HEK293T (cell line): ENCODE measurements around the gene GABRA5.

ENCODE experiments used
- CTCF ChIA-PET: fragments of 350-600 bp; formaldehyde crosslinking; extraction: SDS; loops from one replicate; lab custom pipeline; 2021; ENCODE audit warnings: antibody characterized with exemption, inconsistent platforms; lab: Yijun Ruan, JAX
- POLR2A ChIA-PET: fragments of 350-600 bp; formaldehyde crosslinking; extraction: SDS; loops from one replicate; lab custom pipeline; 2020; ENCODE audit warnings: antibody characterized with exemption, inconsistent platforms; lab: Yijun Ruan, JAX
- DNase-seq: peaks from one replicate; pipeline ENCODE4 v3.0.0; 2012; ENCODE audit warnings: mixed read lengths; ENCODE audit errors: extremely low spot score
- ARNT ChIP-seq: fragments of 450-650 bp; IDR thresholded peaks from 2 replicates; pipeline ENCODE4 v1.6.1; 2017; ENCODE audit warnings: mild to moderate bottlenecking
- BHLHE40 ChIP-seq: fragments of 450-650 bp; IDR thresholded peaks from 2 replicates; pipeline ENCODE4 v1.6.1; 2016; ENCODE audit warnings: mild to moderate bottlenecking, moderate library complexity, borderline replicate concordance
- CTBP1 ChIP-seq: fragments of 450-650 bp; IDR thresholded peaks from 2 replicates; pipeline ENCODE4 v1.6.1; 2016; ENCODE audit warnings: borderline replicate concordance
- ELF4 ChIP-seq: fragments of 450-650 bp; IDR thresholded peaks from 2 replicates; pipeline ENCODE4 v1.6.1; 2017; ENCODE audit warnings: antibody characterized with exemption
- FOXA1 ChIP-seq: fragments of 450-650 bp; IDR thresholded peaks from 2 replicates; pipeline ENCODE4 v1.6.1; 2016; ENCODE audit warnings: mild to moderate bottlenecking
- FOXK2 ChIP-seq: fragments of 450-650 bp; IDR thresholded peaks from 2 replicates; pipeline ENCODE4 v1.6.1; 2016; ENCODE audit warnings: mild to moderate bottlenecking
- FOXM1 ChIP-seq: fragments of 450-650 bp; IDR thresholded peaks from 2 replicates; pipeline ENCODE4 v1.6.1; 2017; ENCODE audit warnings: mild to moderate bottlenecking, borderline replicate concordance
- HDGF ChIP-seq: fragments of 450-650 bp; IDR thresholded peaks from 2 replicates; pipeline ENCODE4 v1.6.1; 2017; ENCODE audit warnings: antibody characterized with exemption, borderline replicate concordance
- L3MBTL2 ChIP-seq: fragments of 450-650 bp; conservative IDR thresholded peaks from 2 replicates; pipeline ENCODE4 v1.6.1; 2016; ENCODE audit warnings: mild to moderate bottlenecking
- LEF1 ChIP-seq: fragments of 450-650 bp; IDR thresholded peaks from 2 replicates; pipeline ENCODE4 v1.6.1; 2017; ENCODE audit warnings: mild to moderate bottlenecking, borderline replicate concordance
- NFRKB ChIP-seq: fragments of 450-650 bp; IDR thresholded peaks from 2 replicates; pipeline ENCODE4 v1.6.1; 2016; ENCODE audit warnings: mild to moderate bottlenecking, moderate library complexity
- SP1 ChIP-seq: fragments of 450-650 bp; IDR thresholded peaks from 2 replicates; pipeline ENCODE4 v1.6.1; 2017
- SUZ12 ChIP-seq: fragments of 450-650 bp; IDR thresholded peaks from 2 replicates; pipeline ENCODE4 v1.6.1; 2016; ENCODE audit warnings: mild to moderate bottlenecking
- TARDBP ChIP-seq: fragments of 450-650 bp; IDR thresholded peaks from 2 replicates; pipeline ENCODE4 v1.6.1; 2016
- ZNF384 ChIP-seq: fragments of 450-650 bp; IDR thresholded peaks from 2 replicates; pipeline ENCODE4 v1.6.1; 2016
- TF ChIP-seq, protein P1 (sequence below): fragments of 450-650 bp; IDR thresholded peaks from 2 replicates; pipeline ENCODE4 v1.6.1; 2016

The GABRA5 gene

GRCh38 chr15:26888761-26889160 is 21.9 kb downstream of the GABRA5 start:
- DNase-seq = no peak
- TF ChIP-seq CTBP1 (no peak), HDGF (no peak), NFRKB (no peak), FOXA1 (no peak), BHLHE40 (no peak)
- CTCF ChIA-PET = interaction anchor here (0.7 kb wide), 1 partner anchor 386 kb away, joined by 3 read pairs; no protein-coding TSS in a partner anchor
- POLR2A ChIA-PET = no interaction called here

- DNase-seq = no peak
- TF ChIP-seq FOXM1 = no peak
- no peak for TF ChIP-seq FOXA1
- ChIA-PET POLR2A (no interaction called here), CTCF (interaction anchor here (0.7 to 1.2 kb wide), 2 partner anchors 9 to 387 kb away, joined by 3 read pairs; no protein-coding TSS in a partner anchor)
These were observed 22.5 kb downstream of the GABRA5 start for GRCh38 chr15:26889298-26889898.

DNA sequence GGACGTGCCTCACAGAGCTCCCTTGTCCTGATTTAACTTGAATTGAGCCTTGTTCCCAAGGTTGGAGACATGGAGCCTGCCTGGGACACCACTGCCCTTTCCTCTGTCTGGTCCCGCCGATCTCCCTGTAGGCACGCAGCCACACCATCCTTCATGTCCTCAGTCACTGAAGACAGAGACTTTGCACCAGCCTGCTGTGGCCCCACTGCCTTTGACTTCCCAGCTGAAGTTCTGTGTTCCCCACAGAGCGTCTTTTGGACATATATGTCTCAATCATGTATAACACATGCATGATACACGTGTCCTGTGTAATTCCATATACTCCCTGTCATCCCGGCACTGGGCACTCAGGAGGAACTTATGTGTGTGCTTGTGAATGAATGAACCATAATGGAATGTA is 23.6 kb downstream of the GABRA5 start:
- POLR2A ChIA-PET = no interaction called here
- no peak for DNase-seq
- no peak for TF ChIP-seq FOXM1
- TF ChIP-seq, protein P1, sequence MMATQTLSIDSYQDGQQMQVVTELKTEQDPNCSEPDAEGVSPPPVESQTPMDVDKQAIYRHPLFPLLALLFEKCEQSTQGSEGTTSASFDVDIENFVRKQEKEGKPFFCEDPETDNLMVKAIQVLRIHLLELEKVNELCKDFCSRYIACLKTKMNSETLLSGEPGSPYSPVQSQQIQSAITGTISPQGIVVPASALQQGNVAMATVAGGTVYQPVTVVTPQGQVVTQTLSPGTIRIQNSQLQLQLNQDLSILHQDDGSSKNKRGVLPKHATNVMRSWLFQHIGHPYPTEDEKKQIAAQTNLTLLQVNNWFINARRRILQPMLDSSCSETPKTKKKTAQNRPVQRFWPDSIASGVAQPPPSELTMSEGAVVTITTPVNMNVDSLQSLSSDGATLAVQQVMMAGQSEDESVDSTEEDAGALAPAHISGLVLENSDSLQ = no peak
- no peak for TF ChIP-seq CTBP1
- no peak for TF ChIP-seq FOXA1
- no peak for TF ChIP-seq ZNF384
- no peak for TF ChIP-seq SUZ12
- no peak for TF ChIP-seq TARDBP
- no peak for TF ChIP-seq FOXK2
- no peak for TF ChIP-seq NFRKB
- TF ChIP-seq ELF4 = no peak
- TF ChIP-seq L3MBTL2 = no peak
- TF ChIP-seq ARNT = no peak
- no peak for TF ChIP-seq BHLHE40
- TF ChIP-seq LEF1 = no peak
- no peak for TF ChIP-seq SP1
- no peak for TF ChIP-seq HDGF
- CTCF ChIA-PET = interaction anchor here (0.8 to 1.5 kb wide), 6 partner anchors 10 to 469 kb away, joined by 3 to 9 read pairs (median 4); no protein-coding TSS in a partner anchor

GRCh38 chr15:26890988-26891387 is 24.1 kb downstream of the GABRA5 start:
- ChIA-PET POLR2A (no interaction called here), CTCF (interaction anchor here (0.6 to 1.5 kb wide), 8 partner anchors 17 to 947 kb away, joined by 3 to 9 read pairs (median 4); no protein-coding TSS in a partner anchor)
- TF ChIP-seq ZNF384 = no peak
- TF ChIP-seq, protein P1 = no peak
- TF ChIP-seq FOXK2 = no peak
- TF ChIP-seq ARNT = no peak
- no peak for TF ChIP-seq FOXA1
- TF ChIP-seq SP1 = no peak
- no peak for TF ChIP-seq SUZ12
- no peak for TF ChIP-seq FOXM1
- no peak for TF ChIP-seq BHLHE40
- TF ChIP-seq L3MBTL2 = no peak
- TF ChIP-seq NFRKB = no peak
- TF ChIP-seq TARDBP = no peak
- no peak for TF ChIP-seq ELF4
- no peak for TF ChIP-seq CTBP1
- no peak for DNase-seq

DNA sequence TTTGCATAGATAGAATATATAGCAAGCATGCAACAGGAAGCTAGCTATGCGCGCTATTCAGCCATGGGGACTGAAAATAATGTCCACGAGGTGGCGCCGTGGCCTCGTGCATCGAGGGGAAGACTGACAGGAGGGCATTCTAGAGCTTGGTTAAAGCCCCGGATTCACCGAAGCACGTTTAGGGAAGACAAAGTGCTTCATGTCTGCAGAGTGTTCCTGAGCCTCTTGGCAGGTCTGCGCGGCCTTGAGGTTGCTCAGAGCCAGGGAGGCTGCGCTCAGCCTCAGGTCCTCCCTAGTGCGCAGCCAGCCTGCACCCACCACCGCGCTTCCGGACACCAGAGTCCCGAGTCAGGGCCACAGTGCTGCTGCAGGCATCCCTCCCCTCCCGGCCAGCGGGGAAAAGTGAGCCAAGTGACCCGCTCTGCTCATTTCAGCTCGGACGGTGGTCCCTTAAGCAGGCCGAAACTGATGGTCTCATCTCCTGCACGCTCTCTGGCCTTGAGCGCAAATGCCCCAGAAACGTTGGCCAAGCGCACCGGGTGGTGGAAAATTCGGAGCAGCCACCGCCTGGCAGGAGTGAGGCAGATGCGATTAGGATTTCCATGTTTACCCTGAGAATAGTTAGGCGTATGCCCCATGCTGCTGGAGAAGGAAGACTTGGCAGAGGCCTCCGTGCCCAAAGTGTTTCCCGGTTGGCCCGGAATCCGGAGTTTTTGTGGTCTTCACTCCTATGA is 24.8 kb downstream of the GABRA5 start:
- ChIA-PET CTCF (interaction anchor here (0.6 to 1.5 kb wide), 9 partner anchors 18 to 946 kb away, joined by 3 to 9 read pairs (median 4); no protein-coding TSS in a partner anchor), POLR2A (no interaction called here)
- TF ChIP-seq, protein P1 = peak; percentile 65; the same call in 1 of the 2 replicates
- no peak for TF ChIP-seq HDGF
- DNase-seq = peak; percentile 35

DNA sequence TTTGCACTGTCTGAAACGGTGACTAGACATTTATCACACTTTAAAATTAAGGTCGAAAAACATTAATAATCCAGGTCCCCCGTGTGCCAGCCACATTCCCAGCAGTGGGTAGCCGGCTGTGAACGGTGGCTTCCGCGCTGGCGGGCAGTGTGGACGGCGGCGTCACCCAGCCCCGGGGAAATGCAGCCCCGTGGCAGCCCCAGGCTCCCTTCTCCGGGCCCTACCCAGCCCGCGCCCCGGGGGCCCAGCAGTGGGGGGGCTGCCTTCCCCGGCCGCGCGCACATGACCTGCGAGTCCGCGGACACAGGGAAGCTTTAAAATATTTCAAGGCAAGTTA is 25.3 kb downstream of the GABRA5 start:
- no peak for DNase-seq
- ChIA-PET POLR2A (no interaction called here), CTCF (no interaction called here)
- TF ChIP-seq ARNT (no peak), L3MBTL2 (no peak)

DNA sequence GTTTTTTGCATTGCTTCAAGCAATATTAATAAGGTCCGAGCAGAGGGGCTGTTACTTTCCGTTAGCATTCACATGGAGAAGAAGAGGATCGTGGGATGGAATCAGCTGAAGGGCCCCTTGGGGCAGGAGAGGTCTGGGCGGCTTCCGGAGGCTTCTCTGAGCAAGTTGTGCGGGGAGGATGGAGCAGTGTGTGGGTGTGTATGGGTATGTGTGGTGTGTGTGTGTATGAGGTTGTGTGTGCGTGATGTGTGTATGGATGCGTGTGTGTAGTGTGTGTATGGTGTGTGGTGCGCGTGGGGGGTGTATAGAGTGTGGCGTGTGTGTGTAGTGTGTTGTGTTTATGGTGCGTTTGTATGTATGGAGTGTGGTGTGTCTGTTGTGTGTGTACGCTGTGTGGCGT is 25.8 kb downstream of the GABRA5 start:
- POLR2A ChIA-PET = no interaction called here
- no peak for DNase-seq
- CTCF ChIA-PET = no interaction called here
- TF ChIP-seq ZNF384 (no peak), FOXM1 (no peak), BHLHE40 (no peak), TARDBP (no peak), HDGF (no peak), L3MBTL2 (no peak), NFRKB (no peak), LEF1 (no peak), SP1 (no peak), FOXK2 (no peak), ARNT (no peak), CTBP1 (no peak), SUZ12 (no peak), ELF4 (no peak), FOXA1 (no peak)
- TF ChIP-seq, protein P1 = no peak
